GM19240 (cell line): Measurements from ENCODE around the gene CMIP.
A peak's percentile ranks its signal among the peaks of the same experiment; 100 is the strongest.

Experiments used
- DNase-seq: peaks from one replicate; pipeline ENCODE4 v3.0.0; 2011; ENCODE audit warnings: low spot score; ENCODE audit not compliant: insufficient read length

Gene CMIP

GRCh38 chr16:81461243-81461642 lies 16.6 kb downstream of the CMIP start:
- DNase-seq, result no peak

GRCh38 chr16:81461766-81462165 lies 17.2 kb downstream of the CMIP start:
- no peak for DNase-seq

GRCh38 chr16:81462683-81463082 lies 18.1 kb downstream of the CMIP start:
- DNase-seq, result no peak

GRCh38 chr16:81463296-81463890 lies 18.8 kb downstream of the CMIP start:
- DNase-seq, result no peak

GRCh38 chr16:81464279-81464678 lies 19.7 kb downstream of the CMIP start:
- no peak for DNase-seq

- no peak for DNase-seq
Observed at GRCh38 chr16:81465375-81465943, 20.9 kb downstream of the CMIP start.

GRCh38 chr16:81466356-81466980 lies 21.9 kb downstream of the CMIP start:
- no peak for DNase-seq

GRCh38 chr16:81467072-81467471 lies 22.5 kb downstream of the CMIP start:
- DNase-seq, result no peak

- no peak for DNase-seq
Observed at GRCh38 chr16:81467815-81468214, 23.2 kb downstream of the CMIP start.

GRCh38 chr16:81468269-81468902 lies 23.8 kb downstream of the CMIP start:
- DNase-seq, result no peak

- DNase-seq, result no peak
Observed at GRCh38 chr16:81469183-81469677, 24.6 kb downstream of the CMIP start.

- DNase-seq, result peak; percentile 73
Observed at GRCh38 chr16:81469710-81470535, 25.3 kb downstream of the CMIP start.

GRCh38 chr16:81470796-81471636 lies 26.4 kb downstream of the CMIP start:
- DNase-seq, result no peak

- DNase-seq, result no peak
Observed at GRCh38 chr16:81471882-81472281, 27.3 kb downstream of the CMIP start.

GRCh38 chr16:81472391-81472790 lies 27.8 kb downstream of the CMIP start:
- no peak for DNase-seq

- no peak for DNase-seq
Observed at GRCh38 chr16:81473066-81473488, 28.5 kb downstream of the CMIP start.

GRCh38 chr16:81473558-81473957 lies 28.9 kb downstream of the CMIP start:
- no peak for DNase-seq

GRCh38 chr16:81473969-81474959 lies 29.7 kb downstream of the CMIP start:
- no peak for DNase-seq
